AG04449 (cell line): ENCODE data around the gene ZIC3.
A peak's percentile ranks its signal among the peaks of the same experiment; 100 is the strongest.
"Not testable (repeated sequence)": the region's sequence is repeated elsewhere in the genome, so short reads cannot be mapped to it uniquely, and the experiment has no call there.

Experiments used
- CTCF ChIA-PET: fragments of 350-600 bp; formaldehyde crosslinking; extraction: SDS; loops from one replicate; lab custom pipeline; 2021; ENCODE audit warnings: antibody characterized with exemption; lab: Yijun Ruan, JAX
- POLR2A ChIA-PET: fragments of 400-600, 350-600 bp; formaldehyde crosslinking; extraction: SDS; loops from one replicate; lab custom pipeline; 2020; ENCODE audit warnings: antibody characterized with exemption, inconsistent platforms; lab: Yijun Ruan, JAX
- DNase-seq: peaks from one replicate; pipeline ENCODE4 v3.0.0-alpha.2; 2010; ENCODE audit warnings: low read depth, low spot score
- H3K4me3 ChIP-seq: 2 replicates; pipeline ENCODE4 v1.5.1; 2011; ENCODE audit warnings: low read depth, mild to moderate bottlenecking, control low read depth, low read length
- TF ChIP-seq, protein P1 (sequence below): IDR thresholded peaks from one replicate; pipeline ENCODE4 v1.5.1; 2011; ENCODE audit warnings: mild to moderate bottlenecking, moderate library complexity, low read length, control low read depth, inconsistent platforms; ENCODE audit not compliant: insufficient read depth; ENCODE audit errors: missing control alignments

Gene ZIC3

DNA sequence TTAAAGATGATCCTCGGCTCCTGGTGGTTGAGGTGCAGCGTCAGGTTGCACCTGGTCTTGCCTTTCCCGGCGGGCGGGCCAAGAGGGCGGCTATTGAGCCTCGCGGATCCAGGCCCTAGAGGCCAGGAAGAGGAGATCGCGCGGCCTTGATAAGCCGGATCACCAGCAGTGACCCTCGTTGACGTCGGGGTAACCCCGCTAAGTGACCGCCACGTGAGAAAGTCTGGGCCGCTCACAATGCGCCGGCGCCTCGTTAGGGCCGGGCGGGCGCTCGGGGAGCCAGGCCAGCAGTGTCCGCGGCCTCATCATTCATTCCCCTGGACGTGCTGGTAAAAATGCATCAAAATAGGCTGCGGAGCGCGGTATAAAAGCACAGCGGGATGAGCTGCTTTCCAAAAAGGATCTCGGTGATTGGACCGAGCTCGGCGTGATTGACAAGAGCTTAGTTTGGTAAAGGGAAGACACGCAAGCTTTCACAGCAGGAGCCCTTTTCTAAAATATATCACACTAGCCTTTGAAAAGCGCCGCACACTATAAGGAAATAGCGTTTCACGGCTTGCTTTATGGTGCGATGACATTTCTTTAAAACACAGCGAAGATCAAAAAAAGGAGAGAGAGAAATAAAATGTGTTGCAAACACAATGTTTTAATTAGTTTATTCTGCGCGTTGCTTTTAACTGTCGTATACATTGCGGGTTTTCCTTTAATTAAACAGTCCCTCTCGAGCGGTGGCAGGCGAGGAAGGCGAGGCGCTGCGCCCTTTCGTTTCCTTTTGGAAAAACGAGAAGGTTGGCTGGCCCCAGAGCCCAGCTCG lies 15.9 kb upstream of the ZIC3 start:
- TF ChIP-seq, protein P1, sequence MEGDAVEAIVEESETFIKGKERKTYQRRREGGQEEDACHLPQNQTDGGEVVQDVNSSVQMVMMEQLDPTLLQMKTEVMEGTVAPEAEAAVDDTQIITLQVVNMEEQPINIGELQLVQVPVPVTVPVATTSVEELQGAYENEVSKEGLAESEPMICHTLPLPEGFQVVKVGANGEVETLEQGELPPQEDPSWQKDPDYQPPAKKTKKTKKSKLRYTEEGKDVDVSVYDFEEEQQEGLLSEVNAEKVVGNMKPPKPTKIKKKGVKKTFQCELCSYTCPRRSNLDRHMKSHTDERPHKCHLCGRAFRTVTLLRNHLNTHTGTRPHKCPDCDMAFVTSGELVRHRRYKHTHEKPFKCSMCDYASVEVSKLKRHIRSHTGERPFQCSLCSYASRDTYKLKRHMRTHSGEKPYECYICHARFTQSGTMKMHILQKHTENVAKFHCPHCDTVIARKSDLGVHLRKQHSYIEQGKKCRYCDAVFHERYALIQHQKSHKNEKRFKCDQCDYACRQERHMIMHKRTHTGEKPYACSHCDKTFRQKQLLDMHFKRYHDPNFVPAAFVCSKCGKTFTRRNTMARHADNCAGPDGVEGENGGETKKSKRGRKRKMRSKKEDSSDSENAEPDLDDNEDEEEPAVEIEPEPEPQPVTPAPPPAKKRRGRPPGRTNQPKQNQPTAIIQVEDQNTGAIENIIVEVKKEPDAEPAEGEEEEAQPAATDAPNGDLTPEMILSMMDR = no peak
- no peak for DNase-seq
- H3K4me3 ChIP-seq = no peak overlapping the region
- CTCF ChIA-PET = no interaction called here
- POLR2A ChIA-PET = no interaction called here

DNA sequence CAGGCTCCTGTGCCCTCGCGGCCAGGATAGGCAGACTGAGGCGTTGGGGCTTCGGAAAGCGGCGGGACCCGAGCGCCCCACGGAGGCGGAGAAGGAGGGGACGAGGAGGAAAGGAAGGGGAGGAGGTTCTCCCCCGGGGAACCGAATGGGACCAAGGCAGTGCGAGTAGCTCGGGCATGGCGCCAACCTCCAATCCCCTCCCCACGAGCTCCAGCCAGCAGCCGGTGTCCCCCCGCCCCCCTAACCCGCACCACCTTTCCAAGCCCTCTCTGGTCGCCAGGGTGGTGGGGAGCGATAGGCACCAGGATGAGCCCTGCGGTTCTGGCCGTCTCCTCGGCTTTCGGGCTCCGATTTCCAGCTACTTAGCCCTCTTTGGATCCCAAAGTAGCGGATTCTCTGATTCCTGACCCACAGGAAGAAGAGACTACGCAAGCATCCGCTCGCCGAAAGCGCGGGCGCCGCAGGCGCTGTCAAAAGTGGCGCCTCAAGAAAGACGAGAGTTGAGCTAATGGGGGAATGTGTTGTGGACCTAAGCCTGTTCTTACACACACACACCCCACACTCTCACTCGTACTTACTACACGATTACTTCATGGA lies 15.2 kb upstream of the ZIC3 start:
- POLR2A ChIA-PET = no interaction called here
- no peak overlapping the region for H3K4me3 ChIP-seq
- CTCF ChIA-PET = no interaction called here
- TF ChIP-seq, protein P1 = no peak
- no peak for DNase-seq

DNA sequence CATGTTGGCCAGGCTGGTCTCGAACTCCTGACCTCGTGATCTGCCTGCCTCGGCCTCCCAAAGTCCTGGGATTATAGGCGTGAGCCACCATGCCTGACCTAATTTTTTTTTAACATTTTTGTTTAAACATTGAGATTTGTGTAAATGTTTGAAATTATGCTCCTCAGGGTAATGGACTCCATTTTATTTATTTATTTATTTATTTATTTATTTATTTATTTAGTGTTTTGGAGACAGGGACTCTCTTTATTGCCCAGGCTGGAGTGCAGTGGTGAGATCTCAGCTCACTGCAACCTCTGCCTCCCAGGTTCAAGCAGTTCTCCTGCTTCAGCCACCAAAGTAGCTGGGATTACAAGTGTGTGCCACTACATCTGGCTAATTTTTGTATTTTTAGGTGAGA lies 13.8 kb upstream of the ZIC3 start:
- POLR2A ChIA-PET, CTCF ChIA-PET, H3K4me3 ChIP-seq, DNase-seq: not testable (repeated sequence)

DNA sequence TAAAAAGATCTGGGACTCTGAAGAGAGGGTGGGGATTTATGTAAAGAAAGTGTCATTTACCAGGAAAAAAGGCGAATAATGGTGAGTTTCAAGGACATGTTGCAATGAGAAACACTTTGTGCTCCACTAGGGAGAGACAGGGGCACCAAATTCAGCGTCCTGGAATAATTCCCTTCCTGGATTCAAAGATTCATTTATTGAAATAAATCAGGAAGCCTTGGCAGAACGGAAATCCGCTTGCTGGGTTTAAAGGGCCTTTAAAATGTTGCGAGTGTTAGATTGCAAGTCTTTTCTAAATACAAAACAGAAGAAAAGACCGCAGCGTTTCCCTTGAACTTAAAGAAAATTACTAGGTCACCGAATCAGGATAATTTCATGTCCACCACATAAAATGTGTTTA lies 3.8 kb upstream of the ZIC3 start:
- TF ChIP-seq, protein P1 = no peak
- DNase-seq = no peak
- no peak overlapping the region for H3K4me3 ChIP-seq
- ChIA-PET POLR2A (no interaction called here), CTCF (no interaction called here)

DNA sequence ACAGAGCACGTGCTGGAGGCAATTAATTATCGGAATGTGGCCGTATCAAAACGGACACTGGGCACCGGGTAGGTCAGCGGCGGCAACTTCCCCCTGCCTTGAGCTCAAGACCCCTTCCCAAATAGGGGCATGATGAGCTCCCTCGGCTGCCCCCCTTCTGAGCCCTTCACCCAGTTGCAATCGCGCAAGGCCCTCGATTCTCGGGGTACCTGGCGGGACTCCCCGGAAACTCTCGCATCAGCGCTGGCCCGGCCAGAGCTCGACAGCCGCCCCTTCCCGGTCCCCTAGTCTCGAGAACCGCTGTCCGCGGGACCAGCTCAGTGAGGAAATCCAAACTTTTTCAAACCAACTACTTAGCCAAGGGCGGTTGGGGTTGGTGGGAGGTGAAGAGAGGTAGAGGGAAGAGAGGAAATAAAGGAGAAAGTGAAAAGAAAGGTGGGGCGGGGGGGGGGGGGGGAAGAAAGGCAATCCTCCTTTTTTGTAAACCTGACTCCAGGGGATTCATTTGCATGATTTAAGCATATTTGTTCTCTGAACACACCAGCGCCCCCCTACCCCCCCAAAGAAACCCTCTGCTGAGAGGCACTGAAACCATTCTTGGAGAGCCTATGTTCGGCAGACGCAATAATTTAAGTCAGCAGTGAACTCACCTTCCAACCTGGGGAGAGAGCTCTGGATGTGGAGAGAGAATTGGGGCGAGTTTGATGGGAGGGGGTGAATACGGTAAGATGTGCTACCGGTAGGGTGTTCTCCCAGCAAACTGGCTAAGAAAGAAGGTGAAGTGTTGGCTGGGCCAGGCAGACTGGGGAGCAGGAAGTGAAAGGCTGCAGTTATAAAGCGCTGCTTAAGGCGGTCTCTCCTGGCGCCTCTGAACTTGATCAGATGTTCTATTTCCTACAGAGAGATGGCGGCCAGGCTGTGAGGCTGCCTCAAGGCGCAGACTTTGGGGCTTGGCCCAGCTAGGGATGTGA lies 2.0 kb upstream of the ZIC3 start:
- no peak overlapping the region for H3K4me3 ChIP-seq

DNA sequence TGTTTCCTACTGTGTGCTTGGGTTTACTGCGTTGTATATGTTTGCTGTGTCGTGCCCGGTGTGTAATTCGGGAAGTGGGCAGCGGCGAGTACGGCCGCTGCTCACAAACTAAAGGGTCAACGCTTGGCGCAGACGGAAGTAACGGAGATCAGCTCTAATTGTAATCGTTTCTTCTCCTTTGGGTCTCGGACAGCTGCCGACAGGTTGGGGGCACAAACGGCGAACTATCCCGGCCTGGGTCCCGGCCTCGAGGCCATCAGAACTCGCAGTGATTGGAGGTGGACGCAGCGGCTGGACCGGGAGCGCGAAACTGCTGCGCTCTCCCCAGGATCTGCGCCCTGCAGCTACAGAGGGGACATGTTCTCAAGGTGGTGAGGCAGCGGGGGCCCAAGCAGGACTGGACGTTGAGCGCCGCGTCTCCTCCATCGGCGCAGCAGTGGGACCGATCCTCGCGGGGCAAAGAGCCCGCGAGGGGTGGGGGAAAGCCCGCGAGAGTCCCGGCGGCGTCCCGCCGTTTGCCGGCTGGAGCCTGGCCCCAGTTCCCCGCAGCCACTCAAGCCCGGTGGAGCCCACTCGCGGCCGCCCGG lies 516 bp upstream of the ZIC3 start:
- ChIA-PET POLR2A (no interaction called here), CTCF (no interaction called here)
- no peak for DNase-seq
- peak overlapping the region; percentile 8; the same call in 1 of the 2 replicates for H3K4me3 ChIP-seq
- TF ChIP-seq, protein P1 = no peak

More for the DNA sequence above, 2.0 kb upstream of the ZIC3 start:
- CTCF ChIA-PET = no interaction called here
- DNase-seq = no peak
- TF ChIP-seq, protein P1 = no peak
- POLR2A ChIA-PET = no interaction called here
